HepG2 (cell line): ENCODE results near the gene CLASP1. TPM values are rescaled to one million over a fixed set of nuclear protein-coding genes. Genes with fewer than 3 reads are reported as not detected.

Source experiments
- ARID2 ChIP-seq: sonication (generic); formaldehyde crosslinking; IDR thresholded peaks from 2 replicates; pipeline ENCODE4 v1.8.1; 2022; ENCODE audit warnings: mild to moderate bottlenecking, missing genetic modification reagents, borderline replicate concordance
- ATAD3A ChIP-seq: sonication (generic); formaldehyde crosslinking; IDR thresholded peaks from 2 replicates; pipeline ENCODE4 v1.4.0; 2020; ENCODE audit warnings: missing genetic modification reagents
- BRCA1 ChIP-seq: sonication (generic); formaldehyde crosslinking; IDR thresholded peaks from 2 replicates; pipeline ENCODE4 v1.4.0; 2020; ENCODE audit warnings: missing genetic modification reagents
- CBX1 ChIP-seq: IDR thresholded peaks from one replicate; pipeline ENCODE4 v1.6.1; 2016; ENCODE audit warnings: antibody characterized with exemption, low read depth
- FOXO1 ChIP-seq: sonication (generic); formaldehyde crosslinking; IDR thresholded peaks from 2 replicates; pipeline ENCODE4 v1.4.0; 2020; ENCODE audit warnings: missing genetic modification reagents
- GTF3A ChIP-seq: sonication (generic); formaldehyde crosslinking; conservative IDR thresholded peaks from 2 replicates; pipeline ENCODE4 v1.4.0; 2020; ENCODE audit warnings: mild to moderate bottlenecking, missing genetic modification reagents
- HIVEP1 ChIP-seq: sonication (generic); formaldehyde crosslinking; IDR thresholded peaks from 2 replicates; pipeline ENCODE4 v1.4.0; 2020; ENCODE audit warnings: mild to moderate bottlenecking, missing genetic modification reagents
- KDM5B ChIP-seq: sonication (generic); formaldehyde crosslinking; IDR thresholded peaks from 2 replicates; pipeline ENCODE4 v1.4.0; 2020; ENCODE audit warnings: missing genetic modification reagents, mild to moderate bottlenecking, borderline replicate concordance
- KMT2B ChIP-seq: IDR thresholded peaks from 2 replicates; pipeline ENCODE4 v1.6.1; 2016; ENCODE audit warnings: missing genetic modification reagents, missing compliant biosample characterization
- NR3C1 ChIP-seq: sonication (generic); formaldehyde crosslinking; IDR thresholded peaks from 2 replicates; pipeline ENCODE4 v1.4.0; 2020; ENCODE audit warnings: missing genetic modification reagents
- PAWR ChIP-seq: sonication (generic); formaldehyde crosslinking; IDR thresholded peaks from 2 replicates; pipeline ENCODE4 v1.4.0; 2020; ENCODE audit warnings: missing genetic modification reagents, mild to moderate bottlenecking, borderline replicate concordance
- PHF5A ChIP-seq: IDR thresholded peaks from one replicate; pipeline ENCODE4 v1.6.1; 2018; ENCODE audit warnings: low read depth, missing genetic modification reagents; ENCODE audit not compliant: unreplicated experiment
- RBFOX2 ChIP-seq: fragments of 200-400 bp; formaldehyde crosslinking; IDR thresholded peaks from 2 replicates; pipeline ENCODE4 v1.6.1; 2017; ENCODE audit warnings: low read depth, mild to moderate bottlenecking, low read length
- SMAD9 ChIP-seq: sonication (generic); formaldehyde crosslinking; IDR thresholded peaks from 2 replicates; pipeline ENCODE4 v1.5.1; 2020; ENCODE audit warnings: mild to moderate bottlenecking, missing genetic modification reagents
- SMARCC2 ChIP-seq: fragments of 450-650 bp; IDR thresholded peaks from 2 replicates; pipeline ENCODE4 v1.6.1; 2017; ENCODE audit warnings: antibody characterized with exemption, mild to moderate bottlenecking
- SP5 ChIP-seq: IDR thresholded peaks from 2 replicates; pipeline ENCODE4 v1.6.1; 2016; ENCODE audit warnings: low read depth, borderline replicate concordance
- TBL1XR1 ChIP-seq: fragments of 150-350 bp; IDR thresholded peaks from 2 replicates; pipeline ENCODE4 v1.6.1; 2014; ENCODE audit warnings: borderline replicate concordance, low read length; ENCODE audit not compliant: partially characterized antibody
- YEATS4 ChIP-seq: sonication (generic); formaldehyde crosslinking; IDR thresholded peaks from 2 replicates; pipeline ENCODE4 v1.4.0; 2020; ENCODE audit warnings: missing genetic modification reagents, borderline replicate concordance
- ZFP90 ChIP-seq: sonication (generic); formaldehyde crosslinking; IDR thresholded peaks from 2 replicates; pipeline ENCODE4 v1.8.0; 2022; ENCODE audit warnings: missing genetic modification reagents, mild to moderate bottlenecking, inconsistent platforms, borderline replicate concordance
- ZIK1 ChIP-seq: sonication (generic); formaldehyde crosslinking; IDR thresholded peaks from 2 replicates; pipeline ENCODE4 v1.5.0; 2020; ENCODE audit warnings: mild to moderate bottlenecking, low read depth, missing genetic modification reagents, borderline replicate concordance
- ZNF121 ChIP-seq: sonication (generic); formaldehyde crosslinking; IDR thresholded peaks from 2 replicates; pipeline ENCODE4 v1.5.0; 2020; ENCODE audit warnings: mild to moderate bottlenecking, missing genetic modification reagents
- ZNF274 ChIP-seq: sonication (generic); formaldehyde crosslinking; IDR thresholded peaks from 2 replicates; pipeline ENCODE4 v1.5.1; 2020; ENCODE audit warnings: mild to moderate bottlenecking, missing genetic modification reagents
- ZNF296 ChIP-seq: sonication (generic); formaldehyde crosslinking; conservative IDR thresholded peaks from 2 replicates; pipeline ENCODE4 v1.5.0; 2020; ENCODE audit warnings: mild to moderate bottlenecking, missing genetic modification reagents
- ZNF34 ChIP-seq: sonication (generic); formaldehyde crosslinking; IDR thresholded peaks from 2 replicates; pipeline ENCODE4 v1.4.0; 2020; ENCODE audit warnings: mild to moderate bottlenecking, missing genetic modification reagents, borderline replicate concordance
- ZNF343 ChIP-seq: sonication (generic); formaldehyde crosslinking; IDR thresholded peaks from 2 replicates; pipeline ENCODE4 v1.4.0; 2020; ENCODE audit warnings: mild to moderate bottlenecking, missing genetic modification reagents
- ZNF430 ChIP-seq: sonication (generic); formaldehyde crosslinking; IDR thresholded peaks from 2 replicates; pipeline ENCODE4 v1.9.0; 2021; ENCODE audit warnings: mild to moderate bottlenecking, missing genetic modification reagents
- ZNF557 ChIP-seq: sonication (generic); formaldehyde crosslinking; IDR thresholded peaks from 2 replicates; pipeline ENCODE4 v1.4.0; 2020; ENCODE audit warnings: missing genetic modification reagents
- ZNF564 ChIP-seq: sonication (generic); formaldehyde crosslinking; IDR thresholded peaks from 2 replicates; pipeline ENCODE4 v1.8.1; 2023; ENCODE audit warnings: mild to moderate bottlenecking, missing genetic modification reagents
- ZNF570 ChIP-seq: sonication (generic); formaldehyde crosslinking; IDR thresholded peaks from 2 replicates; pipeline ENCODE4 v1.4.0; 2020; ENCODE audit warnings: mild to moderate bottlenecking, missing genetic modification reagents, borderline replicate concordance
- ZNF616 ChIP-seq: sonication (generic); formaldehyde crosslinking; IDR thresholded peaks from 2 replicates; pipeline ENCODE4 v1.5.0; 2020; ENCODE audit warnings: low read depth, mild to moderate bottlenecking, missing genetic modification reagents
- ZNF720 ChIP-seq: sonication (generic); formaldehyde crosslinking; IDR thresholded peaks from 2 replicates; pipeline ENCODE4 v1.4.0; 2020; ENCODE audit warnings: missing genetic modification reagents
- polyA plus RNA-seq, 8 experiments: library from polyadenylated mRNA; depleted of rRNA in 3 of 8; stranded (reverse) in 7 of 8; unstranded in 1 of 8; fragments of >200 nt; fragmentation: Illumina TruSeq in 4 of 8; extraction: Trizol in 4 of 8; gene quantifications; 2 replicates each; pipeline versions ENCODE4 v1.2.1 to v1.2.3, GENCODE V29; 2011 to 2016; ENCODE audit warnings: low read depth in 4 of 8, missing spikeins in 1 of 8, mixed read lengths in 1 of 8; ENCODE audit not compliant: insufficient read depth in 1 of 8
- total RNA-seq, 5 experiments: library from RNA; depleted of rRNA; stranded (reverse); fragments of >200 nt; fragmentation: Illumina TruSeq; extraction: Trizol; gene quantifications; 2 replicates each; pipeline ENCODE4 v1.2.3, GENCODE V29; 2016; ENCODE audit warnings: low read depth in 1 of 5
- TF ChIP-seq, protein P1 (sequence below), 2 experiments: fragments of 450-650 bp in 1 of 2; sonication (generic) in 1 of 2; formaldehyde crosslinking; IDR thresholded peaks; 2 replicates each; pipeline versions ENCODE4 v1.5.0 to v1.8.0; 2020 to 2022; ENCODE audit warnings: mild to moderate bottlenecking in 1 of 2, missing genetic modification reagents in 1 of 2
- TF ChIP-seq, protein P2 (sequence below): sonication (generic); formaldehyde crosslinking; IDR thresholded peaks from 2 replicates; pipeline ENCODE4 v1.8.1; 2023; ENCODE audit warnings: mild to moderate bottlenecking, missing genetic modification reagents

Gene CLASP1
- total and polyA plus RNA-seq, 2 of the 13 experiments (the other 11 are each of a cell fraction or from before 2014, with no cell fraction given), result 11.7 to 47.9 TPM

DNA sequence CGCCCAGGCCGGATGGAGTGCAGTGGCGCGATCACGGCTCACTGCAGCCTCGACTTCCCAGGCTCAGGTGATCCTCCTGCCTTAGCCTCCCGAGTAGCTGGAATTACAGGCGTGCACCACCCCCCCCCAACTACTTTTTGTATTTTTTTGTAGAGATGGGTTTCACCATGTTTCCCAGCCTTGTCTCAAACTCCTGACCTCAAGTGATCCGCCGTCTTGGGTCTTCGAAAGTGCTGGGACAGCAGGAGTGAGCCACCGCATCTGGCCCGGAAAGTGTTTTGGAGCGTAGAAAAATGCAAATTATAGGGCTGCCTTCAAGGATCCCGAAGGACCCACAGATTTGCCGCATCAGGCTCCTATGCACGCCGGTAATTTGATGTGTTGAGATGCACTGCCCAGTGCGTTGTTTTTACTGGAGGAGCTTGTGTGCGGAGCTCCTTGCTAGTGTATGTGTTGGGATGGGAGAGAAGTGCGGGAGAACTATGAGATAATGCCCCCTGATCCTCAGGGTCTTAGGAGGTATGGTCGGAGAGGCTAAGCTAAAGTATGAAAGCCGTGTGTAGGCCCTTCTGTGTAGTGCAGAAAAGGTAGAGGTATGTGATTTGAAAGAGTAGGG lies 1.2 kb upstream of the CLASP1 start (continued):
- TF ChIP-seq KDM5B (CRISPR knock-in tag) (no peak), KMT2B (CRISPR knock-in tag) (no peak), YEATS4 (CRISPR knock-in tag) (no peak), PHF5A (CRISPR knock-in tag) (no peak), ZNF343 (CRISPR knock-in tag) (no peak), ZIK1 (CRISPR knock-in tag) (no peak), ZNF34 (CRISPR knock-in tag) (no peak), ZNF274 (CRISPR knock-in tag) (peak; percentile 37; the same call in 1 of the 2 replicates), ZNF616 (CRISPR knock-in tag) (no peak), FOXO1 (CRISPR knock-in tag) (no peak), ZNF557 (CRISPR knock-in tag) (no peak), GTF3A (no peak), ZNF296 (no peak), BRCA1 (CRISPR knock-in tag) (no peak), ZNF720 (CRISPR knock-in tag) (no peak), ZNF430 (0 out of 2 replicates have a peak, but pooled peaks have one; percentile 10), NR3C1 (CRISPR knock-in tag) (no peak), PAWR (CRISPR knock-in tag) (no peak), SMARCC2 (no peak), HIVEP1 (CRISPR knock-in tag) (no peak), ARID2 (CRISPR knock-in tag) (0 out of 2 replicates have a peak, but pooled peaks have one; percentile 49), TBL1XR1 (no peak), ATAD3A (CRISPR knock-in tag) (no peak), SMAD9 (peak; percentile 26; the same call in 1 of the 2 replicates), ZNF121 (no peak), ZFP90 (no peak), ZNF570 (CRISPR knock-in tag) (no peak), RBFOX2 (no peak), CBX1 (no peak), ZNF564 (CRISPR knock-in tag) (no peak), SP5 (CRISPR knock-in tag) (no peak)
- TF ChIP-seq, protein P1, sequence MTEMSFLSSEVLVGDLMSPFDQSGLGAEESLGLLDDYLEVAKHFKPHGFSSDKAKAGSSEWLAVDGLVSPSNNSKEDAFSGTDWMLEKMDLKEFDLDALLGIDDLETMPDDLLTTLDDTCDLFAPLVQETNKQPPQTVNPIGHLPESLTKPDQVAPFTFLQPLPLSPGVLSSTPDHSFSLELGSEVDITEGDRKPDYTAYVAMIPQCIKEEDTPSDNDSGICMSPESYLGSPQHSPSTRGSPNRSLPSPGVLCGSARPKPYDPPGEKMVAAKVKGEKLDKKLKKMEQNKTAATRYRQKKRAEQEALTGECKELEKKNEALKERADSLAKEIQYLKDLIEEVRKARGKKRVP (CRISPR knock-in tag; IDR thresholded peaks at IDR 0.05), result no peak
- TF ChIP-seq, protein P2, sequence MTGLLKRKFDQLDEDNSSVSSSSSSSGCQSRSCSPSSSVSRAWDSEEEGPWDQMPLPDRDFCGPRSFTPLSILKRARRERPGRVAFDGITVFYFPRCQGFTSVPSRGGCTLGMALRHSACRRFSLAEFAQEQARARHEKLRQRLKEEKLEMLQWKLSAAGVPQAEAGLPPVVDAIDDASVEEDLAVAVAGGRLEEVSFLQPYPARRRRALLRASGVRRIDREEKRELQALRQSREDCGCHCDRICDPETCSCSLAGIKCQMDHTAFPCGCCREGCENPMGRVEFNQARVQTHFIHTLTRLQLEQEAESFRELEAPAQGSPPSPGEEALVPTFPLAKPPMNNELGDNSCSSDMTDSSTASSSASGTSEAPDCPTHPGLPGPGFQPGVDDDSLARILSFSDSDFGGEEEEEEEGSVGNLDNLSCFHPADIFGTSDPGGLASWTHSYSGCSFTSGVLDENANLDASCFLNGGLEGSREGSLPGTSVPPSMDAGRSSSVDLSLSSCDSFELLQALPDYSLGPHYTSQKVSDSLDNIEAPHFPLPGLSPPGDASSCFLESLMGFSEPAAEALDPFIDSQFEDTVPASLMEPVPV (CRISPR knock-in tag), result peak; percentile 14
